GM18870 (cell line): ENCODE results near the gene SREBF1.

Source experiments
- ATAC-seq: cut with Tn5 transposase; IDR thresholded peaks from one replicate; pipeline ENCODE4 v1.9.1; 2021; ENCODE audit warnings: moderate library complexity; ENCODE audit not compliant: unreplicated experiment

The SREBF1 gene

GRCh38 chr17:17783116-17783824 lies 53.5 kb downstream of the SREBF1 start:
- ATAC-seq: no peak

- ATAC-seq: no peak
Measured at GRCh38 chr17:17782523-17783115, 54.2 kb downstream of the SREBF1 start.

- no peak for ATAC-seq
Measured at GRCh38 chr17:17781591-17782496, 54.9 kb downstream of the SREBF1 start.

GRCh38 chr17:17780922-17781590 lies 55.7 kb downstream of the SREBF1 start:
- ATAC-seq: no peak

GRCh38 chr17:17779015-17779611 lies 57.7 kb downstream of the SREBF1 start:
- ATAC-seq: no peak

- no peak for ATAC-seq
Measured at GRCh38 chr17:17778308-17779014, 58.3 kb downstream of the SREBF1 start.

- no peak for ATAC-seq
Measured at GRCh38 chr17:17776889-17777288, 59.9 kb downstream of the SREBF1 start.

GRCh38 chr17:17774009-17774881 lies 62.5 kb downstream of the SREBF1 start:
- no peak for ATAC-seq

GRCh38 chr17:17772231-17772630 lies 64.6 kb downstream of the SREBF1 start:
- ATAC-seq: no peak

- no peak for ATAC-seq
Measured at GRCh38 chr17:17771498-17772201, 65.1 kb downstream of the SREBF1 start.

GRCh38 chr17:17770632-17771044 lies 66.1 kb downstream of the SREBF1 start:
- ATAC-seq: no peak

- no peak for ATAC-seq
Measured at GRCh38 chr17:17769869-17770631, 66.7 kb downstream of the SREBF1 start.

GRCh38 chr17:17768424-17769088 lies 68.2 kb downstream of the SREBF1 start:
- ATAC-seq: no peak

- ATAC-seq: no peak
Measured at GRCh38 chr17:17767887-17768418, 68.8 kb downstream of the SREBF1 start.

GRCh38 chr17:17767154-17767869 lies 69.5 kb downstream of the SREBF1 start:
- ATAC-seq: no peak

- no peak for ATAC-seq
Measured at GRCh38 chr17:17766744-17767120, 70.1 kb downstream of the SREBF1 start.
